ENCODE measurements around the gene ACTL10. TPM values are rescaled to one million over a fixed set of nuclear protein-coding genes. Genes with fewer than 3 reads are reported as not detected.

Gene ACTL10
- total and polyA plus RNA-seq, 8 donors = 0.30 to 2.3 (median 0.56) TPM

DNA sequence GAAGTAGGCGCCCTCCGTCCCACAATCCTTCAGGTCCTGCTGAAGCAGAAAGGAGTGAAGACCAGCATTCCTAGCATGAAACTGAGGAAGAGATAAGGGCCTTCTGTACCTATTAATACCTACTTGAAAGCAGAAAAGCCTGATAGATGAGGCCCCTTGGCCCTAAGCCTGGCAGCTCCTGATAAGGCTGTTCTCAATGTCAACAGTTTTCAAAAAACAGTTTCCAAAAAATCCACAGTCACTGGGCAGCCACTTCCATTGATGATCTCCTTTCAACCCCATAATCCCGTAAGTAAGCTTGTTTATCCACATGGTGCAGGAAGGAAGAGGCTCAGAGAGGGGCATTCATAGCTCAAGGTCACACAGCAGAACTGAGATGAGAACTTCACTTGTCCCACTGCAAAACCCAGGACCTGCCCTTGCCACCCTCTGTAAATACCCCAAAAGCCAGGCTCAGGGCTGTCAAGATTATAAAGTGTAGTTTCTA, 22.2 kb downstream of the ACTL10 start:
- peak in 1 of 4 donors; percentile 52 for DNase-seq
- Histone ChIP-seq H3K4me3 (no peak overlapping the region), H3K27ac (no peak overlapping the region), H3K9me3 (no peaks in the 10 kb centered on the region), H3K4me1 (peaks cover 11 to 32% of the 10 kb centered on the region in 2 donors), H3K27me3 (no peaks in the 10 kb centered on the region), H3K36me3 (no peaks in the 10 kb centered on the region)
- TF ChIP-seq CTCF (IDR thresholded peaks at IDR 0.05) = no peak
- ATAC-seq = no peak
- intact Hi-C loops (cut with DNase I) = no loop called here

DNA sequence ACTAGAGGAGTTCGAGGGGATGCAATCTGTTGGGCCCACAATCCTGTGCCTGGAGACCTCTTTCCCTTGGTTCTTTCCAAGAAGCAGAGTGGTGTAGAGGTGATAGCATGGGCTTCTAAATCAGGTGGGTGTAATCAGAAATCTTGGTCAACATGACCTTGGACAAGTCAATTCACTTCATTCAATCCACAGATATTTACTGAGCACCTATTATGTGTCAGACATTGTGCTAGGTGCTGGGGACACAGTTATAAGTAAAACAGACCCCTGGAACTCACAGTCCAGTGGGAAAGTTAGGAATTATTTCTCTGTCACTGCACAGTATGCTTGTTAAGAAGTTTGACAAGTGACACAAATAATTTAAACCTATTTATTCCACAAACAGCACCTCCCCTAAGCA, 22.8 kb downstream of the ACTL10 start:
- no peak for DNase-seq
- Histone ChIP-seq H3K27ac (no peak overlapping the region), H3K4me3 (no peak overlapping the region), H3K9me3 (no peaks in the 10 kb centered on the region), H3K27me3 (no peaks in the 10 kb centered on the region), H3K4me1 (peaks cover 13 to 27% of the 10 kb centered on the region in 2 donors), H3K36me3 (no peaks in the 10 kb centered on the region)
- no peak for TF ChIP-seq CTCF (IDR thresholded peaks at IDR 0.05)
- ATAC-seq = no peak
- intact Hi-C loops (cut with DNase I) = no loop called here

- intact Hi-C loops (cut with DNase I) = no loop called here
- TF ChIP-seq CTCF (IDR thresholded peaks at IDR 0.05) = no peak
- Histone ChIP-seq H3K27ac (no peak overlapping the region), H3K4me3 (no peak overlapping the region), H3K27me3 (no peaks in the 10 kb centered on the region), H3K36me3 (no peaks in the 10 kb centered on the region), H3K4me1 (peaks cover 8 to 22% of the 10 kb centered on the region in 2 donors), H3K9me3 (no peaks in the 10 kb centered on the region)
- DNase-seq (no peak), ATAC-seq (no peak)
Observed at GRCh38 chr20:33689973-33690372, 23.2 kb downstream of the ACTL10 start.

GRCh38 chr20:33693289-33693688, 26.5 kb downstream of the ACTL10 start:
- H3K27ac ChIP-seq = no peak overlapping the region
- no peaks in the 10 kb centered on the region for H3K27me3 ChIP-seq
- no peak for TF ChIP-seq CTCF (IDR thresholded peaks at IDR 0.05)
- DNase-seq (peak in 1 of 4 donors; percentile 25), ATAC-seq (no peak)
- H3K4me3 ChIP-seq = no peak overlapping the region
- intact Hi-C loops (cut with DNase I) = no loop called here
- no peaks in the 10 kb centered on the region for H3K36me3 ChIP-seq
- no peaks in the 10 kb centered on the region for H3K9me3 ChIP-seq
- H3K4me1 ChIP-seq = peaks cover 0 to 2% of the 10 kb centered on the region in 2 donors

GRCh38 chr20:33693741-33694638, 27.2 kb downstream of the ACTL10 start:
- Histone ChIP-seq H3K4me1 (peaks cover 0 to 2% of the 10 kb centered on the region in 2 donors), H3K27me3 (no peaks in the 10 kb centered on the region), H3K9me3 (no peaks in the 10 kb centered on the region), H3K36me3 (no peaks in the 10 kb centered on the region), H3K4me3 (no peak overlapping the region), H3K27ac (peak overlapping the region in 1 of 2 donors; percentile 13)
- intact Hi-C loops (cut with DNase I) = no loop called here
- ATAC-seq (peak; percentile 85), DNase-seq (peak in 2 of 4 donors; percentile 65 to 66)
- no peak for TF ChIP-seq CTCF (IDR thresholded peaks at IDR 0.05)

All from left lung (tissue), 10 donors.